ENCODE results near the gene CCDC183.
"Not testable (repeated sequence)": the region's sequence is repeated elsewhere in the genome, so short reads cannot be mapped to it uniquely, and the experiment has no call there.

The CCDC183 gene

GRCh38 chr9:136762221-136762691, 33.9 kb upstream of the CCDC183 start:
- H3K27ac Mint-ChIP-seq, result no peak overlapping the region
- H3K36me3 Mint-ChIP-seq (ENCODE audit: low read depth), result no peaks in the 10 kb centered on the region
- no peak for TF ChIP-seq CTCF (IDR thresholded peaks at IDR 0.05; ENCODE audit: unreplicated experiment in 3 of 3)
- H3K4me1 Mint-ChIP-seq, result peaks cover 11% of the 10 kb centered on the region
- peaks cover 9% of the 10 kb centered on the region for H3K27me3 Mint-ChIP-seq (ENCODE audit: low read depth)
- H3K9me3 Mint-ChIP-seq, result no peaks in the 10 kb centered on the region
- no peak overlapping the region for H3K4me3 Mint-ChIP-seq

- Mint-ChIP-seq H3K27ac (no peak overlapping the region), H3K4me3 (no peak overlapping the region), H3K4me1 (peaks cover 11% of the 10 kb centered on the region), H3K27me3 (ENCODE audit: low read depth) (peaks cover 15% of the 10 kb centered on the region), H3K9me3 (no peaks in the 10 kb centered on the region), H3K36me3 (ENCODE audit: low read depth) (no peaks in the 10 kb centered on the region)
- no peak for TF ChIP-seq CTCF (IDR thresholded peaks at IDR 0.05; ENCODE audit: unreplicated experiment in 3 of 3)
These were observed 33.1 kb upstream of the CCDC183 start for GRCh38 chr9:136762915-136763648.

GRCh38 chr9:136763649-136764035, 32.5 kb upstream of the CCDC183 start:
- Mint-ChIP-seq H3K4me1 (peaks cover 11% of the 10 kb centered on the region), H3K9me3 (no peaks in the 10 kb centered on the region), H3K27ac (no peak overlapping the region), H3K4me3 (no peak overlapping the region), H3K36me3 (ENCODE audit: low read depth) (no peaks in the 10 kb centered on the region), H3K27me3 (ENCODE audit: low read depth) (peaks cover 15% of the 10 kb centered on the region)
- no peak for TF ChIP-seq CTCF (IDR thresholded peaks at IDR 0.05; ENCODE audit: unreplicated experiment in 3 of 3)

GRCh38 chr9:136764301-136764891, 31.7 kb upstream of the CCDC183 start, which contains the start of gene LCN15:
TSS of gene LCN15 (minus strand) at chr9:136764518. CDS start at chr9:136764488, 30 bp downstream.
- no peaks in the 10 kb centered on the region for H3K9me3 Mint-ChIP-seq
- H3K4me1 Mint-ChIP-seq, result peaks cover 11% of the 10 kb centered on the region
- no peak for TF ChIP-seq CTCF (IDR thresholded peaks at IDR 0.05; ENCODE audit: unreplicated experiment in 3 of 3)
- H3K27ac Mint-ChIP-seq, result no peak within 1 kb of the TSS
- no peaks in the 10 kb centered on the region for H3K36me3 Mint-ChIP-seq (ENCODE audit: low read depth)
- H3K27me3 Mint-ChIP-seq (ENCODE audit: low read depth), result peaks cover 15% of the 10 kb centered on the region
- H3K4me3 Mint-ChIP-seq, result no peak within 1 kb of the TSS

- H3K4me3 Mint-ChIP-seq, result no peak overlapping the region
- H3K27ac Mint-ChIP-seq, result no peak overlapping the region
- no peak for TF ChIP-seq CTCF (IDR thresholded peaks at IDR 0.05; ENCODE audit: unreplicated experiment in 3 of 3)
- no peaks in the 10 kb centered on the region for H3K36me3 Mint-ChIP-seq (ENCODE audit: low read depth)
- peaks cover 18% of the 10 kb centered on the region for H3K27me3 Mint-ChIP-seq (ENCODE audit: low read depth)
- H3K9me3 Mint-ChIP-seq, result no peaks in the 10 kb centered on the region
- peaks cover 11% of the 10 kb centered on the region for H3K4me1 Mint-ChIP-seq
These were observed 31.1 kb upstream of the CCDC183 start for GRCh38 chr9:136765041-136765440.

GRCh38 chr9:136765745-136766409, 30.3 kb upstream of the CCDC183 start:
- H3K9me3 Mint-ChIP-seq; H3K4me3 Mint-ChIP-seq; H3K27ac Mint-ChIP-seq; H3K36me3 Mint-ChIP-seq (ENCODE audit: low read depth); H3K4me1 Mint-ChIP-seq: not testable (repeated sequence)
- peaks cover 14% of the 10 kb centered on the region for H3K27me3 Mint-ChIP-seq (ENCODE audit: low read depth)

Data from nephron (organoid).